ENCODE results near the gene PTPRM.

GRCh38 chr18:7669361-7669760 lies 102.2 kb downstream of the PTPRM start:
- TF ChIP-seq CTCF (IDR thresholded peaks at IDR 0.05) (no peak), EP300 (IDR thresholded peaks at IDR 0.05; ENCODE audit: low read depth) (no peak), POLR2A (IDR thresholded peaks at IDR 0.05) (no peak), POLR2AphosphoS5 (IDR thresholded peaks at IDR 0.05) (no peak)
